ENCODE measurements around the gene TMEM238L.

The TMEM238L gene

GRCh38 chr17:10773391-10773790 is 30.5 kb downstream of the TMEM238L start:
- no peak for DNase-seq (ENCODE audit: low read depth)

- DNase-seq (ENCODE audit: low read depth), result no peak
Measured at GRCh38 chr17:10772425-10773380, 31.2 kb downstream of the TMEM238L start.

- no peak for DNase-seq (ENCODE audit: low read depth)
Measured at GRCh38 chr17:10771148-10771547, 32.8 kb downstream of the TMEM238L start.

- DNase-seq (ENCODE audit: low read depth), result no peak
Measured at GRCh38 chr17:10769840-10770239, 34.1 kb downstream of the TMEM238L start.

GRCh38 chr17:10768750-10769251 is 35.1 kb downstream of the TMEM238L start:
- DNase-seq (ENCODE audit: low read depth), result no peak

- no peak for DNase-seq (ENCODE audit: low read depth)
Measured at GRCh38 chr17:10767232-10767631, 36.7 kb downstream of the TMEM238L start.

- DNase-seq (ENCODE audit: low read depth), result no peak
Measured at GRCh38 chr17:10762037-10762436, 41.9 kb downstream of the TMEM238L start.

- no peak for DNase-seq (ENCODE audit: low read depth)
Measured at GRCh38 chr17:10761281-10761680, 42.6 kb downstream of the TMEM238L start.

GRCh38 chr17:10758062-10758461 is 45.8 kb downstream of the TMEM238L start:
- DNase-seq (ENCODE audit: low read depth), result no peak

GRCh38 chr17:10757647-10758046 is 46.3 kb downstream of the TMEM238L start:
- DNase-seq (ENCODE audit: low read depth), result no peak

- no peak for DNase-seq (ENCODE audit: low read depth)
Measured at GRCh38 chr17:10757067-10757466, 46.8 kb downstream of the TMEM238L start.

- no peak for DNase-seq (ENCODE audit: low read depth)
Measured at GRCh38 chr17:10756619-10757018, 47.3 kb downstream of the TMEM238L start.

GRCh38 chr17:10756185-10756584 is 47.7 kb downstream of the TMEM238L start:
- DNase-seq (ENCODE audit: low read depth), result no peak

GRCh38 chr17:10755592-10756127 is 48.2 kb downstream of the TMEM238L start:
- no peak for DNase-seq (ENCODE audit: low read depth)

GRCh38 chr17:10754861-10755591 is 48.9 kb downstream of the TMEM238L start:
- no peak for DNase-seq (ENCODE audit: low read depth)

GRCh38 chr17:10754109-10754508 is 49.8 kb downstream of the TMEM238L start:
- DNase-seq (ENCODE audit: low read depth), result no peak

GRCh38 chr17:10752696-10753095 is 51.2 kb downstream of the TMEM238L start:
- no peak for DNase-seq (ENCODE audit: low read depth)

- no peak for DNase-seq (ENCODE audit: low read depth)
Measured at GRCh38 chr17:10751563-10751962, 52.3 kb downstream of the TMEM238L start.

- DNase-seq (ENCODE audit: low read depth), result no peak
Measured at GRCh38 chr17:10750210-10750609, 53.7 kb downstream of the TMEM238L start.

- no peak for DNase-seq (ENCODE audit: low read depth)
Measured at GRCh38 chr17:10748531-10749181, 55.2 kb downstream of the TMEM238L start.

- DNase-seq (ENCODE audit: low read depth), result no peak
Measured at GRCh38 chr17:10745231-10745630, 58.7 kb downstream of the TMEM238L start.
